IMR-90 (cell line): ENCODE results near the gene TRDMT1. TPM values are rescaled to one million over a fixed set of nuclear protein-coding genes. Genes with fewer than 3 reads are reported as not detected.
A peak's percentile ranks its signal among the peaks of the same experiment; 100 is the strongest.

Source experiments
- ATAC-seq: fragments of 200-7000 bp; cut with Tn5 transposase; 2 replicates; pipeline ENCODE4 v1.9.1; 2020; ENCODE audit warnings: low read depth, mild to moderate bottlenecking, moderate library complexity
- BruUV-seq: library from RNA; stranded (reverse); fragments of 400-500 nt; replicated peaks from 2 replicates; lab custom pipeline; 2021; lab: Mats Ljungman, UMichigan
- CTCF ChIA-PET: fragments of 300-600 bp; formaldehyde crosslinking; extraction: SDS; loops from one replicate; lab custom pipeline; 2021; ENCODE audit warnings: antibody characterized with exemption; lab: Yijun Ruan, JAX
- POLR2A ChIA-PET: fragments of 300-600 bp; sonication (Branson Sonifier 250); formaldehyde crosslinking; loops from one replicate; lab custom pipeline; 2022; ENCODE audit warnings: antibody characterized with exemption; ENCODE audit not compliant: unreplicated experiment; lab: Charles Lee
- DNase-seq: peaks from one replicate; pipeline ENCODE4 v3.0.0; 2013
- H2AFZ ChIP-seq: replicated peaks from 2 replicates; pipeline ENCODE3; 2013; ENCODE audit warnings: low read length, mild to moderate bottlenecking; ENCODE audit not compliant: poor library complexity
- H2AK5ac ChIP-seq: 2 replicates; pipeline ENCODE4 v1.6.1; 2013; ENCODE audit warnings: low read depth, low read length, inconsistent platforms
- H2AK9ac ChIP-seq: replicated peaks from 2 replicates; pipeline ENCODE3; 2013; ENCODE audit warnings: mild to moderate bottlenecking, low read depth, low read length, moderate library complexity; ENCODE audit not compliant: poor library complexity
- H2BK120ac ChIP-seq: 2 replicates; pipeline ENCODE4 v1.6.1; 2013; ENCODE audit warnings: low read depth, low read length, inconsistent platforms
- H2BK15ac ChIP-seq: 3 replicates; pipeline ENCODE4 v1.6.1; 2013; ENCODE audit warnings: low read depth, low read length, inconsistent platforms
- H2BK20ac ChIP-seq: 2 replicates; pipeline ENCODE4 v1.6.1; 2013; ENCODE audit warnings: low read depth, mild to moderate bottlenecking, inconsistent platforms, low read length, moderate library complexity
- H2BK5ac ChIP-seq: 2 replicates; pipeline ENCODE4 v1.6.1; 2013; ENCODE audit warnings: mild to moderate bottlenecking, low read depth, low read length, inconsistent platforms; ENCODE audit not compliant: poor library complexity, severe bottlenecking
- H3K14ac ChIP-seq: replicated peaks from 2 replicates; pipeline ENCODE4 v1.6.1; 2013; ENCODE audit warnings: low read depth, low read length, inconsistent platforms
- H3K18ac ChIP-seq: 2 replicates; pipeline ENCODE4 v1.6.1; 2013; ENCODE audit warnings: low read depth, low read length, control low read depth
- H3K23ac ChIP-seq: 2 replicates; pipeline ENCODE4 v1.6.1; 2013; ENCODE audit warnings: low read depth, low read length, inconsistent platforms
- H3K27ac ChIP-seq: 2 replicates; pipeline ENCODE4 v1.5.1; 2013; ENCODE audit warnings: mild to moderate bottlenecking, control low read depth, low read length; ENCODE audit not compliant: insufficient read depth
- H3K27me3 ChIP-seq: 2 replicates; pipeline ENCODE4 v1.6.1; 2013; ENCODE audit warnings: low read length; ENCODE audit not compliant: control insufficient read depth, insufficient read depth
- H3K36me3 ChIP-seq: 2 replicates; pipeline ENCODE4 v1.6.1; 2013; ENCODE audit warnings: low read length, mixed read lengths; ENCODE audit not compliant: control insufficient read depth, insufficient read depth
- H3K4ac ChIP-seq: 2 replicates; pipeline ENCODE4 v1.6.1; 2013; ENCODE audit warnings: low read depth, low read length, inconsistent platforms
- H3K4me1 ChIP-seq: 2 replicates; pipeline ENCODE4 v1.6.1; 2013; ENCODE audit warnings: low read length, mixed read lengths; ENCODE audit not compliant: control insufficient read depth, insufficient read depth
- H3K4me2 ChIP-seq: 2 replicates; pipeline ENCODE4 v1.6.1; 2013; ENCODE audit warnings: low read depth, mild to moderate bottlenecking, control low read depth, low read length, moderate library complexity
- H3K4me3 ChIP-seq: 2 replicates; pipeline ENCODE4 v1.5.1; 2013; ENCODE audit warnings: low read depth, mild to moderate bottlenecking, control low read depth, low read length, moderate library complexity; ENCODE audit not compliant: insufficient read depth
- H3K56ac ChIP-seq: 2 replicates; pipeline ENCODE4 v1.6.1; 2013; ENCODE audit warnings: low read length, inconsistent platforms; ENCODE audit not compliant: insufficient read depth; ENCODE audit errors: extremely low read depth
- H3K79me1 ChIP-seq, 2 experiments: 2 replicates each; pipeline ENCODE4 v1.6.1; 2013; ENCODE audit warnings: low read length in 2 of 2, inconsistent platforms in 1 of 2, low read depth in 1 of 2
- H3K9ac ChIP-seq: 2 replicates; pipeline ENCODE4 v1.6.1; 2013; ENCODE audit warnings: low read depth, low read length, control low read depth
- H3K9me1 ChIP-seq: 2 replicates; pipeline ENCODE4 v1.6.1; 2013; ENCODE audit warnings: low read length, inconsistent platforms; ENCODE audit not compliant: insufficient read depth
- H3K9me3 ChIP-seq: 2 replicates; pipeline ENCODE4 v1.6.1; 2013; ENCODE audit warnings: low read length; ENCODE audit not compliant: control insufficient read depth, insufficient read depth
- H4K20me1 ChIP-seq: 2 replicates; pipeline ENCODE4 v1.6.1; 2013; ENCODE audit warnings: low read length, inconsistent platforms; ENCODE audit not compliant: insufficient read depth
- H4K5ac ChIP-seq: 2 replicates; pipeline ENCODE4 v1.6.1; 2013; ENCODE audit warnings: mild to moderate bottlenecking, low read depth, low read length, control low read depth
- H4K8ac ChIP-seq, 2 experiments: 2 replicates each; pipeline ENCODE4 v1.6.1; 2013; ENCODE audit warnings: low read depth in 2 of 2, low read length in 2 of 2, control low read depth in 1 of 2, inconsistent platforms in 1 of 2
- H4K91ac ChIP-seq: 2 replicates; pipeline ENCODE4 v1.6.1; 2013; ENCODE audit warnings: low read depth, low read length, inconsistent platforms; ENCODE audit not compliant: insufficient read depth
- BHLHE40 ChIP-seq: fragments of 150-350 bp; IDR thresholded peaks from 2 replicates; pipeline ENCODE4 v1.6.1; 2016; ENCODE audit warnings: mild to moderate bottlenecking, low read depth, low read length
- CEBPB ChIP-seq: IDR thresholded peaks from 2 replicates; pipeline ENCODE4 v1.6.1; 2012; ENCODE audit warnings: low read depth, low read length, improper control_type of control experiment
- CHD1 ChIP-seq: IDR thresholded peaks from 2 replicates; pipeline ENCODE4 v1.6.1; 2012; ENCODE audit warnings: low read depth, low read length, improper control_type of control experiment
- FOS ChIP-seq: fragments of 150-350 bp; IDR thresholded peaks from 2 replicates; pipeline ENCODE4 v1.6.1; 2016; ENCODE audit warnings: low read depth, low read length
- MAFK ChIP-seq: IDR thresholded peaks from 2 replicates; pipeline ENCODE4 v1.6.1; 2012; ENCODE audit warnings: low read depth, low read length, improper control_type of control experiment
- MAZ ChIP-seq: IDR thresholded peaks from 2 replicates; pipeline ENCODE4 v1.6.1; 2012; ENCODE audit warnings: low read depth, mild to moderate bottlenecking, low read length, improper control_type of control experiment, moderate library complexity, borderline replicate concordance
- MXI1 ChIP-seq: IDR thresholded peaks from 2 replicates; pipeline ENCODE4 v1.6.1; 2012; ENCODE audit warnings: low read depth, mild to moderate bottlenecking, low read length, moderate library complexity, borderline replicate concordance
- POLR2A ChIP-seq: IDR thresholded peaks from 2 replicates; pipeline ENCODE4 v1.6.1; 2012; ENCODE audit warnings: mild to moderate bottlenecking, low read depth, low read length
- RCOR1 ChIP-seq: IDR thresholded peaks from 2 replicates; pipeline ENCODE4 v1.6.1; 2012; ENCODE audit warnings: mild to moderate bottlenecking, low read length, improper control_type of control experiment; ENCODE audit not compliant: insufficient replicate concordance
- SMC3 ChIP-seq: fragments of 150-350 bp; IDR thresholded peaks from 2 replicates; pipeline ENCODE4 v1.6.1; 2016; ENCODE audit warnings: low read depth, mild to moderate bottlenecking, antibody characterized with exemption, low read length, moderate library complexity
- WGBS, 2 experiments: methylation state at CpG; one replicate each; pipeline versions ENCODE4 v1.1.5 to v1.1.7; 2013; ENCODE audit warnings: missing lambda C conversion rate in 2 of 2; ENCODE audit not compliant: insufficient read length in 1 of 2; ENCODE audit errors: extremely low coverage in 2 of 2; 5-methylcytosine and 5-hydroxymethylcytosine counted together
- dilution Hi-C: fragments of 300-500 bp; cut with HindIII; formaldehyde crosslinking; loops from one replicate; pipeline ENCODE4 v1.14.3; 2018; ENCODE audit warnings: low sequenced_read_pairs; ENCODE audit not compliant: unreplicated experiment
- in situ Hi-C: fragments of 300-500 bp; cut with MboI; formaldehyde crosslinking; loops from 3 replicates; pipeline ENCODE4 v1.14.3; 2019; ENCODE audit warnings: low sequenced_read_pairs, inconsistent platforms, mixed read lengths
- intact Hi-C: fragments of 100-400 bp; cut with micrococcal nuclease; formaldehyde crosslinking; loops from 2 replicates; pipeline ENCODE4 v1.10.0; 2022
- polyA plus RNA-seq, 3 experiments: library from polyadenylated mRNA; depleted of rRNA; stranded (reverse); fragments of >200 nt; gene quantifications; 2 replicates each; pipeline ENCODE4 v1.2.3, GENCODE V29; 2012; ENCODE audit warnings: low replicate concordance in 1 of 3
- total RNA-seq: library from RNA; depleted of rRNA; stranded (reverse); fragments of >200 nt; gene quantifications from 2 replicates; pipeline ENCODE4 v1.2.3, GENCODE V29; 2012
- TF ChIP-seq, protein P1 (sequence below): fragments of 150-350 bp; IDR thresholded peaks from 2 replicates; pipeline ENCODE4 v1.6.1; 2016; ENCODE audit warnings: low read depth, mild to moderate bottlenecking, low read length, moderate library complexity, borderline replicate concordance
- TF ChIP-seq, protein P2 (sequence below): conservative IDR thresholded peaks from 2 replicates; pipeline ENCODE4 v1.5.1; 2012; ENCODE audit warnings: mild to moderate bottlenecking, low read depth, low read length, improper control_type of control experiment

The TRDMT1 gene
- total and polyA plus RNA-seq, 2 of the 4 experiments (the other 2 are of a cell fraction), result 2.1 to 4.7 TPM

DNA sequence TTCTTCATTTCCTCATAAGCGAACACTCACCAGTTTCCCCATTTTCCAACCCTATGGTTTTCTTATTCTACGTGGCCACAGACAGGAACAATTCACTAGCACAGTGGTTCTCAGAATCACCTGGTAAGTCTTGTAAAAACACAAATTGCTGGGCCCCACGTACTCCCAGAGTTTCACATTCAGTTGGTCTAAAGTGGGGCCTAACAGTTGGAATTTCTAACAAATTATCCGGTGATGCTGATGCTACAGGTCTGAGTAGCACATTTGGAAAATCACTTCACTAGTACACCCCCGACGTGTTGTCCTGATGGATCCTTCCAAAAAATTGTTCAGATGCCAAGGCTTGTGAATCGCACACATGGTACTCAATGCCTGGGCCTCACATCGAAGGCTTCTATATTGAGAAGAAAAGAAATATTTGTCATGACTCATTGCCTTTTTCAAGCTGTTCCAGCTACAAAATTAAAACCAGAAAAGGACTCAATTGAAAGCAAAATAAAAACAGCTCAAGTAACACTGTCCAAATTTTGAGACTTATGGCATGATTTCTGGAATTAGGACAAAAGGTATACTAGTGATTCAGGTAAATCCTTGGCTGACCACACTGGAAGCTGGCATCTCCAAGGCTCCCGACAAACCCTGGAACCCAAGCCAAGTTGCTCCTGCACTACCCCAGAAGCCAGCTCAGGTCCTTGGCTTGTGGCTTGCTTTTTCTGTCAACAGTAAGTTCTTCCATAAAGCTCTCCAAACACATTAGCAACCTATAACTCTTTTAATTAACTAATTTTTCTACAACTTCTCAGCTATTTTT lies 13.7 kb upstream of the TRDMT1 start:
- peak overlapping the region; percentile 50; the same call in 1 of the 2 replicates for H3K9ac ChIP-seq
- ATAC-seq (peak; percentile 28), DNase-seq (peak; percentile 97)
- peak overlapping the region; percentile 99 for H2BK20ac ChIP-seq
- peak overlapping the region; percentile 52 to 97 for H4K8ac ChIP-seq
- peak overlapping the region; percentile 56 for H3K4me2 ChIP-seq
- H3K36me3 ChIP-seq, result no peaks in the 10 kb centered on the region
- peaks cover 7 to 50% of the 10 kb centered on the region in 2 experiments; a peak in 3 of 4 replicates for H3K79me1 ChIP-seq
- H3K23ac ChIP-seq, result peak overlapping the region; percentile 96
- H2AK5ac ChIP-seq, result peak overlapping the region; percentile 84
- H3K14ac ChIP-seq, result peak overlapping the region; percentile 82
- H3K9me1 ChIP-seq, result peaks cover 9% of the 10 kb centered on the region
- peak overlapping the region; percentile 96 for H2BK5ac ChIP-seq
- H2BK120ac ChIP-seq, result peak overlapping the region; percentile 99
- H2AK9ac ChIP-seq, result peak overlapping the region; percentile 67
- H3K56ac ChIP-seq, result peak overlapping the region; percentile 92
- POLR2A ChIA-PET, result interaction anchor here (0.7 to 1.2 kb wide), 5 partner anchors 10 to 190 kb away, joined by 3 to 7 read pairs (median 3); partner anchors contain the start of gene VIM
- CTCF ChIA-PET, result interaction anchor here (0.9 kb wide), 1 partner anchor 9 kb away, joined by 3 read pairs; no protein-coding TSS in a partner anchor
- TF ChIP-seq MXI1, result no peak
- no peak for TF ChIP-seq CHD1
- no peak for TF ChIP-seq MAFK
- TF ChIP-seq CEBPB, result no peak
- peak; percentile 17; the same call in 1 of the 2 replicates for TF ChIP-seq FOS
- TF ChIP-seq POLR2A, result no peak
- no peak for TF ChIP-seq MAZ
- TF ChIP-seq, protein P1, sequence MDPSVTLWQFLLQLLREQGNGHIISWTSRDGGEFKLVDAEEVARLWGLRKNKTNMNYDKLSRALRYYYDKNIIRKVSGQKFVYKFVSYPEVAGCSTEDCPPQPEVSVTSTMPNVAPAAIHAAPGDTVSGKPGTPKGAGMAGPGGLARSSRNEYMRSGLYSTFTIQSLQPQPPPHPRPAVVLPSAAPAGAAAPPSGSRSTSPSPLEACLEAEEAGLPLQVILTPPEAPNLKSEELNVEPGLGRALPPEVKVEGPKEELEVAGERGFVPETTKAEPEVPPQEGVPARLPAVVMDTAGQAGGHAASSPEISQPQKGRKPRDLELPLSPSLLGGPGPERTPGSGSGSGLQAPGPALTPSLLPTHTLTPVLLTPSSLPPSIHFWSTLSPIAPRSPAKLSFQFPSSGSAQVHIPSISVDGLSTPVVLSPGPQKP, result no peak
- peak; percentile 72 for TF ChIP-seq BHLHE40
- TF ChIP-seq, protein P2, sequence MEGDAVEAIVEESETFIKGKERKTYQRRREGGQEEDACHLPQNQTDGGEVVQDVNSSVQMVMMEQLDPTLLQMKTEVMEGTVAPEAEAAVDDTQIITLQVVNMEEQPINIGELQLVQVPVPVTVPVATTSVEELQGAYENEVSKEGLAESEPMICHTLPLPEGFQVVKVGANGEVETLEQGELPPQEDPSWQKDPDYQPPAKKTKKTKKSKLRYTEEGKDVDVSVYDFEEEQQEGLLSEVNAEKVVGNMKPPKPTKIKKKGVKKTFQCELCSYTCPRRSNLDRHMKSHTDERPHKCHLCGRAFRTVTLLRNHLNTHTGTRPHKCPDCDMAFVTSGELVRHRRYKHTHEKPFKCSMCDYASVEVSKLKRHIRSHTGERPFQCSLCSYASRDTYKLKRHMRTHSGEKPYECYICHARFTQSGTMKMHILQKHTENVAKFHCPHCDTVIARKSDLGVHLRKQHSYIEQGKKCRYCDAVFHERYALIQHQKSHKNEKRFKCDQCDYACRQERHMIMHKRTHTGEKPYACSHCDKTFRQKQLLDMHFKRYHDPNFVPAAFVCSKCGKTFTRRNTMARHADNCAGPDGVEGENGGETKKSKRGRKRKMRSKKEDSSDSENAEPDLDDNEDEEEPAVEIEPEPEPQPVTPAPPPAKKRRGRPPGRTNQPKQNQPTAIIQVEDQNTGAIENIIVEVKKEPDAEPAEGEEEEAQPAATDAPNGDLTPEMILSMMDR, result no peak
- TF ChIP-seq RCOR1, result no peak
- TF ChIP-seq SMC3, result no peak
- H3K18ac ChIP-seq, result peak overlapping the region; percentile 99
- intact Hi-C loops (loop anchor here (2.0 kb wide), 1 partner anchor 14 kb away; the partner anchor contains the start of gene VIM), in situ Hi-C loops (no loop called here), dilution Hi-C loops (no loop called here)
- peak overlapping the region; percentile 98 for H3K4ac ChIP-seq
- H3K4me1 ChIP-seq, result peaks cover 25% of the 10 kb centered on the region
- H4K20me1 ChIP-seq, result no peaks in the 10 kb centered on the region
- H3K27ac ChIP-seq, result peak overlapping the region; percentile 93
- H3K27me3 ChIP-seq, result no peaks in the 10 kb centered on the region
- H2BK15ac ChIP-seq, result peak overlapping the region; percentile 93
- no peaks in the 10 kb centered on the region for H3K9me3 ChIP-seq
- WGBS, 2 experiments, result 43 to 100% methylated on average over 1 to 2 of the region's 9 CpGs
- peak overlapping the region; percentile 83 for H2AFZ ChIP-seq
- peak overlapping the region; percentile 96 for H4K5ac ChIP-seq
- no TSS peak for BruUV-seq
- H3K4me3 ChIP-seq, result no peak overlapping the region
- H4K91ac ChIP-seq, result peak overlapping the region; percentile 90
